Skeletal muscle tissue (tissue), 4 donors: ENCODE data around the gene CCDC120. TPM values are rescaled to one million over a fixed set of nuclear protein-coding genes. Genes with fewer than 3 reads are reported as not detected.

Experiments
- H3K27ac ChIP-seq: one replicate; pipeline ENCODE4 v1.7.0; 2013; ENCODE audit warnings: mild to moderate bottlenecking, low read depth, low read length, inconsistent platforms
- H3K27me3 ChIP-seq, 3 donors: one replicate each; pipeline ENCODE4 v1.7.0; 2013; ENCODE audit warnings: low read length in 3 of 3; ENCODE audit not compliant: control insufficient read depth in 3 of 3, insufficient read depth in 3 of 3
- H3K36me3 ChIP-seq, 3 donors: one replicate each; pipeline ENCODE4 v1.7.0; 2013; ENCODE audit warnings: low read length in 3 of 3; ENCODE audit not compliant: control insufficient read depth in 3 of 3, insufficient read depth in 3 of 3
- H3K4me1 ChIP-seq, 3 donors: one replicate each; pipeline ENCODE4 v1.7.0; 2013; ENCODE audit warnings: low read length in 3 of 3, mild to moderate bottlenecking in 3 of 3; ENCODE audit not compliant: control insufficient read depth in 3 of 3, insufficient read depth in 3 of 3
- H3K4me3 ChIP-seq, 3 donors: one replicate each; pipeline ENCODE4 v1.7.0; 2013; ENCODE audit warnings: low read length in 3 of 3
- H3K9ac ChIP-seq, 3 donors: one replicate each; pipeline ENCODE4 v1.7.0; 2013; ENCODE audit warnings: low read length in 3 of 3, mild to moderate bottlenecking in 3 of 3, moderate library complexity in 2 of 3, low read depth in 1 of 3
- H3K9me3 ChIP-seq, 3 donors: one replicate each; pipeline ENCODE4 v1.7.0; 2013; ENCODE audit warnings: low read length in 3 of 3; ENCODE audit not compliant: control insufficient read depth in 3 of 3
- total RNA-seq: library from RNA; depleted of rRNA; stranded (reverse); fragments of >200 nt; gene quantifications from one replicate; pipeline ENCODE4 v1.2.3, GENCODE V29; 2014
- donor health status: Osteomylitis.

Gene CCDC120, protein sequence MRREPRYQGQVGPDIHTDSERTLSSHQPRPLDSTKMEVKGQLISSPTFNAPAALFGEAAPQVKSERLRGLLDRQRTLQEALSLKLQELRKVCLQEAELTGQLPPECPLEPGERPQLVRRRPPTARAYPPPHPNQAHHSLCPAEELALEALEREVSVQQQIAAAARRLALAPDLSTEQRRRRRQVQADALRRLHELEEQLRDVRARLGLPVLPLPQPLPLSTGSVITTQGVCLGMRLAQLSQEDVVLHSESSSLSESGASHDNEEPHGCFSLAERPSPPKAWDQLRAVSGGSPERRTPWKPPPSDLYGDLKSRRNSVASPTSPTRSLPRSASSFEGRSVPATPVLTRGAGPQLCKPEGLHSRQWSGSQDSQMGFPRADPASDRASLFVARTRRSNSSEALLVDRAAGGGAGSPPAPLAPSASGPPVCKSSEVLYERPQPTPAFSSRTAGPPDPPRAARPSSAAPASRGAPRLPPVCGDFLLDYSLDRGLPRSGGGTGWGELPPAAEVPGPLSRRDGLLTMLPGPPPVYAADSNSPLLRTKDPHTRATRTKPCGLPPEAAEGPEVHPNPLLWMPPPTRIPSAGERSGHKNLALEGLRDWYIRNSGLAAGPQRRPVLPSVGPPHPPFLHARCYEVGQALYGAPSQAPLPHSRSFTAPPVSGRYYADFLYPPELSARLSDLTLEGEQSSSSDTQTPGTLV
- total RNA-seq: 0.52 TPM

DNA sequence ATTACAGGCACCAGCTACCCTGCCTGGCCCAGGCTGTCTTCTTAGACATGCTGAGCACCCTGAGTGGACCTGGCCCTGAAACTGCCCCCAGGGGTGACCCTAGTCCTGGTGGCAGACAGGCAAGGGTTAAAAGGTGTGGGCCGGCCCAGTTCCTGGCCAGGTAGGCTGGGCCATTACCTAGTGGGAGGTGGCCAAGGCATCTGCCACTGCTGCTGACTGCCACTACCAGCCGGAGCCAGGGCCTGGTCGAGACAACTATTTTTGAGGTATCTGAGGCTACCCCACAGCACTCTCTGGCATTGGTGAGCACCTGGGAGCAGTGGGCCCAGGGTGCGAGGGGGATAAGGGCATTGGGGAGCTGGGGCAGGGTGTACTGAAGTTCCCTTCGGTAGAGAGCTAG is at the start of gene CCDC120:
Gene CCDC120, plus strand, starts transcription at position 206 of the 400 bp plus-strand sequence. CDS start 3,043 bp downstream, outside the sequence.
- Histone ChIP-seq H3K4me1 (no peaks in the 10 kb centered on the region), H3K4me3 (no peak within 1 kb of the TSS), H3K36me3 (no peaks in the 10 kb centered on the region), H3K9me3 (no peaks in the 10 kb centered on the region), H3K27me3 (no peaks in the 10 kb centered on the region), H3K9ac (no peak within 1 kb of the TSS), H3K27ac (no peak within 1 kb of the TSS)

DNA sequence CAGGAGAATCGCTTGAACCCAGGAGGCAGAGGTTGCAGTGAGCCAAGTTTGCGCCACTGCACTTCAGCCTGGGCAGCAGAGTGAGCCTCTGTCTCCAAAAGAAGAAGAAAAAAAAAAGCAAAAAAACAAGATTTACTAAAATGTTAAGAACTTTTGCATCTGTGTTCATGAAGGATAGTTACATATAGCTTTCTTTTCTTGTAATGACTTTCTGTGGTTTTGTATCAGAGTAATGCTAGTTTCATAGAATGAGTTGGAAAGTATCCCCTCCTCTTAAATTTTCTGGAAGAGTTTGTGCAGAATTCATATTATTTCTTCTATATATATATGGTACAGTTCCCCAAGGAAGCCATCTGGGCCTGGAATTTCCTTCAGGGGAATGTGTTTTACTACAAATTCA is 39.7 kb upstream of the CCDC120 start:
- Histone ChIP-seq H3K27ac (no peak overlapping the region), H3K9ac (no peak overlapping the region), H3K27me3 (no peaks in the 10 kb centered on the region), H3K4me1 (no peaks in the 10 kb centered on the region), H3K4me3 (no peak overlapping the region), H3K36me3 (no peaks in the 10 kb centered on the region), H3K9me3 (no peaks in the 10 kb centered on the region)

DNA sequence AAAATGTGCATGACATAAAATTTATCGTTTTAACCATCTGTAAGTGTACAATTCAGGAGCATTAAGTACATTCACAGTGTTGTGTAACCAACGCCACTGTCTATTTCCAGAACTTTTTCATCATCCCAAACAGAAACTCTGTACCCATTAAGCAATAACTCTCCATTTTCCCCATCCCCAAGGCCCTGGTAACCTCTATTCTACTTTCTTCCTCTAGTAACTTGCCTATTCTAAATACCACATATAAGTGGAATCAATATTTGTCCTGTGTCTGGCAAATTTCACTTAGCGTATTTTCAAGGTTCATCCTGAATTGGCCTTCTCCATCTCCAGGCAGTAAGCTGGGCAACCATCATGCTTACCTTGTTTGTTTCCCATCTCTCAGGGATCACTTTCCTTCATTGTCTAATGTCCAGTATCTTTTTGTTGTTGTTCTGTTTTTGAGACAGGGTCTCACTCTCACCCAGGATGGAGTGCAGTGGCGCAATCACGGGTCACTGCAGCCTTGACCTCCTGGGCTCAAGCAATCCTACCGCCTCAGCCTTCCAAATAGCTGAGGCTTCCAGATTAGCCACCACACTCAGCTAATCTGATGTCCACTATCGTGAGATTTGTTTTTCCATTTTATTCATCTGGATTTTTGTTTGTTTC is 39.1 kb upstream of the CCDC120 start:
- Histone ChIP-seq H3K9ac (no peak overlapping the region), H3K9me3 (no peaks in the 10 kb centered on the region), H3K27me3 (no peaks in the 10 kb centered on the region)

DNA sequence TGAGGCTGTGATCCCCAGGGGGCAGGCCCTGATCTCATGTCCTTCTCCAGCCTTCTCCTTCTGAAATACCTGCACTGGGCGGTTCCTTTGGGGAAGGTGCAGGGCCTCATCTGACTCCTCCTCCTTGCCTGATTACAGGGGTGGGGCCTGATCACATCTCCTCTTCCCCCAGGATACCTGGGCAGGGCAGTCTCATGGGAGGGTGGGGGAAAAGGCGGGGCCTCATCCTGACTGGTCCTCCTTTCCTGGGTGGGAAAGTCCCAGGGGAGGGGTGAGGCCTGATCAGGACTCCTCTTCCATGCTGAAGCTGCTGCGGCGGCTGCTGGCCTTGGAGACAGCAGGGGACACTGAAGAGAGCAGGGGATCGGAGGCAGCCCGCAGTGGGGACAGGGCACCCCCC is 28.9 kb upstream of the CCDC120 start:
- Histone ChIP-seq H3K36me3 (peaks cover 22 to 26% (median 23%) of the 10 kb centered on the region in 3 donors), H3K27me3 (no peaks in the 10 kb centered on the region)

More for the DNA sequence above, 39.1 kb upstream of the CCDC120 start:
- no peaks in the 10 kb centered on the region for H3K4me1 ChIP-seq
- no peak overlapping the region for H3K27ac ChIP-seq
- no peak overlapping the region for H3K4me3 ChIP-seq
- H3K36me3 ChIP-seq: peaks cover 0 to 3% (median 0%) of the 10 kb centered on the region in 3 donors

DNA sequence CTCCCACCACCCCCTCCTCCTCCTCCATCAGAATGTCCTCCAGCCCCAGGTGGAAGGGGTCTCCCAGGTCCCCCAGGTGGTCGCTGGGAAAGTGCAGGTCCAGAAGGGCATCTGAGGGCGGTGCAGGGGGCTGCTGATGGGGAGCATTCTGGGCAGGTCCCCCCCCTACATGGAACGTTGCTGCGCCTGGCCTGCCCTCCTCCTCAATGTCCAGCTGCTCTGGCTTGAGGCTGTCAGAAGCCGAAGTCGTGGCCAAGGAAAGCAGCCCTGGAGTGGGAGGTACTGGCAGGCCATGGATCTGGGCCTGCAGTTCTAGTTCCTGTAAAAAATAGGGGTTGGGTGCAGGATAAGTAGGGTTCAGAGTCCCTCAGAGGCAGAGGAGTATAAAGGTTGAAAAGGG is 28.5 kb upstream of the CCDC120 start:
- Histone ChIP-seq H3K36me3 (peaks cover 22 to 26% (median 23%) of the 10 kb centered on the region in 3 donors), H3K27me3 (no peaks in the 10 kb centered on the region), H3K9ac (no peak overlapping the region), H3K9me3 (no peaks in the 10 kb centered on the region), H3K27ac (no peak overlapping the region), H3K4me1 (no peaks in the 10 kb centered on the region), H3K4me3 (no peak overlapping the region)

More for the DNA sequence above, 28.9 kb upstream of the CCDC120 start:
- no peaks in the 10 kb centered on the region for H3K4me1 ChIP-seq
- no peak overlapping the region for H3K27ac ChIP-seq
- no peaks in the 10 kb centered on the region for H3K9me3 ChIP-seq
- no peak overlapping the region for H3K4me3 ChIP-seq
- no peak overlapping the region for H3K9ac ChIP-seq

DNA sequence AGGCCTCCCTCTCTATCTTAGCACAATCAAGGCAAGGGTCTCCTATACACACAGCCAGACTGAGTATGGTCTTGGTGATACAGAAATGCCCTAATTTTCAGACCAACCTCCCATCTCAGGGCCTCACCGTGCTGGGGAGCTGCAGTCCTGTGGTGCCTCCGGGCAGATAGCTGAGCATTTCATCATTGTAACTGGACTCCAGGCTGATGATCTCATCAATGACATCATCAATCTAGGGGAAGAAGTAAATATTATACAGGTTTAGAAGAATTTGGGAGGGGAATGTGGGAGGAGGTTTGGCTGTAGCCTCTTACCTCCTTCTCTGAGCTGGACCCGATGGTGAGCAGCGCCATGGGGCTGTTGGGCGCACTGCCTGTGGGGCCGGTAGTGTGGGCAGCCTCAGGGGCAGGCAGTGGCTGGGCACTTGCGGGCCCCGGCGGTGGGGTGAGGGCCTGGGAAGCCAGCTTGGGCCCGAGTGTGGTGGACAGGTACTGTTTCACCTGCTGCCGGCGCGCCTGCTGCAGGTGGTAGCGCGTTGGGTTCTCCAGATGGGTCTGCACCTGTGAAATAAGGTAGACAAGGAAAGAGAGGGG is 20.8 kb upstream of the CCDC120 start:
- no peak overlapping the region for H3K9ac ChIP-seq
- no peak overlapping the region for H3K27ac ChIP-seq
- no peak overlapping the region for H3K4me3 ChIP-seq
- H3K27me3 ChIP-seq: no peaks in the 10 kb centered on the region
- peaks cover 34 to 37% (median 36%) of the 10 kb centered on the region in 3 donors for H3K36me3 ChIP-seq
- peaks cover 16 to 29% (median 21%) of the 10 kb centered on the region in 3 donors for H3K4me1 ChIP-seq
- H3K9me3 ChIP-seq: no peaks in the 10 kb centered on the region

DNA sequence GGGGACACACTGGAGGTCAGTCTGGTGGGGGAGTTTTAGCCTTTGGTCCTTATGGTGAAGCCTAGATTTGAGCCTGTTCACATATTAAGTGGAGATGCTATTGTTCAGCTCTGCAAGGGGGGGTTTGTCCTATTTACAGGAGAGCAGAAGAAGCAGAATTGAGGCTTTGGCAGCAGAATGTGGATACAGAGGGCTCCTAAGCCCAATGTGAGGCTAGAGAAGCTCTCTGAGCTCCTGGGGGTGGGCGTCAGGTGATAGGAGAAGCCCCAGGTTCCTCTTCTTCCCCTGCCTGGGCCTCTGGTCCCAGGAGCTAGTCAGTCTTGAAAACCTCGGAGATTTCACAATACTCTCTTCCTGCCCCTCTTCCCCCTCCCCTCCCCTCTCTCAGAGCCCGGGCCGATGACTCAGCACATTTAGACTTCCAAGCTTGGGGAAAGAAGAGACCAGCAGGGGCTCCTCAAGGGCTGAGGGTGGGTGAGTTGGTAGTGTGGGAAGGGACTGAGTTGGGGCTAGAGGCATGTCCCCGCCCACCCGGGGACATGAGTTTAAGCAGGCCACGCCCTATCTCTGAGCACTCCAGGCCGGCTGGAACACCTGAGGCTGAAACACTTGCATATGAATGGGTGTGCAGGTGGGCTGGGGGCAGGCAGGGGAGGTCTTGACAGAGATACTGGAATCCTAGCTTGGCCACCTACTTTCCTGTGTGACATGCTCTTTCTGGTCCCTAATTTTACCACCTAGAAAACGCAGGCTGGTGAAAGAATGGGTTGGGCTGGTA is 19.0 kb upstream of the CCDC120 start:
- Histone ChIP-seq H3K9ac (peak overlapping the region; percentile 43 to 50 (median 45)), H3K27ac (peak overlapping the region; percentile 98), H3K4me1 (peaks cover 18 to 29% (median 21%) of the 10 kb centered on the region in 3 donors), H3K4me3 (peak overlapping the region; percentile 5 to 45 (median 15)), H3K9me3 (no peaks in the 10 kb centered on the region), H3K27me3 (no peaks in the 10 kb centered on the region), H3K36me3 (peaks cover 19 to 22% (median 20%) of the 10 kb centered on the region in 3 donors)

DNA sequence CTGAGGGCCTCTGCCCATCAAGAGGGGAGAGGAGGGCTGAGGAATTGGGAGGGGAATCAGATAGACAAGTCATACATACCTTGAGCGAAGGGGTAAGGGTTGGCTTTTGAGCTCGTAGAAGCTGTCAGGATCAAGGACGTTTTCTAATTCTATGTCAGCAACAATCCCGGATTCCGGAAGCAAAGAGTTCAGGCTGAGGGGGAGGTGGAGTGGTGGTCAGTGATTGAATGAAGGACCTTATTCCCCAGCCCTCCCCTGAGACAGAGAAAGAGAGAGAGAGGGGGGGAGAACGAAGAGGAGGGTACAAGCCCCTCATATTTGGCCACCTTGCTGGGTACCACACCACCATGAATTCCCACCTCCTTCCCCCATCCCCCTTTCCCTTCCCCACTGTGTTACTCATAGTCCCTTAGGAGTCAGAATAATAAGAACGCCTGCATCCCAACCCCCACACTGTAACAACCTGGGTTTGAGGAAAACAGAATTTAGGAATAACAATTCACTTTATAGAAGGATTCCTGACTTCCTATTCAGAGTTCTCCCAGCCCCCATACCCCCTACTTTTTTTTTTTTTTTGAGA is 18.3 kb upstream of the CCDC120 start:
- Histone ChIP-seq H3K36me3 (peaks cover 19 to 22% (median 20%) of the 10 kb centered on the region in 3 donors), H3K9me3 (no peaks in the 10 kb centered on the region), H3K4me3 (peak overlapping the region; percentile 5 to 45 (median 15)), H3K27ac (peak overlapping the region; percentile 98), H3K4me1 (peaks cover 18 to 29% (median 21%) of the 10 kb centered on the region in 3 donors), H3K9ac (peak overlapping the region; percentile 43 to 50 (median 45)), H3K27me3 (no peaks in the 10 kb centered on the region)
